HFFc6 (cell line): Measurements from ENCODE around the gene ZNRF1. TPM values are rescaled to one million over a fixed set of nuclear protein-coding genes. Genes with fewer than 3 reads are reported as not detected.

Experiments used
- DNase-seq: peaks from one replicate; pipeline ENCODE4 v3.0.0-alpha.2; 2018
- H3K27ac Mint-ChIP-seq: 2 replicates; pipeline ENCODE4 v1.8.0; 2020; ENCODE audit warnings: mild to moderate bottlenecking, mixed read lengths
- H3K27me3 Mint-ChIP-seq: 2 replicates; pipeline ENCODE4 v1.8.0; 2021; ENCODE audit warnings: mild to moderate bottlenecking, moderate library complexity, mixed read lengths; ENCODE audit not compliant: insufficient read depth
- H3K36me3 Mint-ChIP-seq: 2 replicates; pipeline ENCODE4 v1.8.0; 2021; ENCODE audit warnings: low read depth, mixed read lengths
- H3K4me1 Mint-ChIP-seq: 2 replicates; pipeline ENCODE4 v1.8.0; 2020; ENCODE audit warnings: low read depth, mixed read lengths
- H3K4me3 Mint-ChIP-seq: 2 replicates; pipeline ENCODE4 v1.8.0; 2020; ENCODE audit warnings: mild to moderate bottlenecking, moderate library complexity, mixed read lengths
- H3K9me3 Mint-ChIP-seq: 2 replicates; pipeline ENCODE4 v1.8.0; 2020; ENCODE audit warnings: mild to moderate bottlenecking, mixed read lengths
- total RNA-seq, 6 experiments: library from RNA; stranded (reverse); fragmentation: NEBNext Ultra II Directional; extraction: Animal tissue kit (Norgen Biotek cat#: 25700); gene quantifications; 2 replicates in 1 of 6; 3 replicates in 5 of 6; pipeline ENCODE4 v1.2.3, GENCODE V29; 2021
- TF ChIP-seq, protein P1 (sequence below): fragments of 200-600 bp; sonication (generic); IDR thresholded peaks from 2 replicates; pipeline ENCODE4 v1.5.0; 2021; ENCODE audit warnings: antibody characterized with exemption, mild to moderate bottlenecking

Gene ZNRF1
- total RNA-seq, 6 experiments from 2014 or later: 21.7 to 31.3 (median 28.0) TPM

DNA sequence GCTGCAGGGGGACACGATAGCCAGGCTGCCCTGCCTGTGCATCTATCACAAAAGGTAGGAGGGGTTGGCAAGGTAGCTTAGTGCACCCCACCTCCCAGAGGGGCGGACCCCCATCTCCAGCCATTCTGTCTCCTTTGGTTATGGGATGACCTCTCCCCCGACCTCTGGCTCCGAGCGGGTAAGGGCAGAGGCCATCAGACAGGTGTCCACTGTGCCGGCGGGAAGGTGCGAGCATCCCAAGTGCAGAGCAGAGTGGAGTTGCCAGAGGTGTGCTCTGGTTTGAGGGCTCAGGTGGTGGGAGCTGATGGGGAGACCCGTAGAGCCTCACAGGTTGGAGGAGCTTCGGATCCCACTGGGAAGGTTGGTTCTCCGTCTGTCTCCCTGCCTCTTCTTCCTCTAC, 106.0 kb downstream of the ZNRF1 start:
- TF ChIP-seq, protein P1, sequence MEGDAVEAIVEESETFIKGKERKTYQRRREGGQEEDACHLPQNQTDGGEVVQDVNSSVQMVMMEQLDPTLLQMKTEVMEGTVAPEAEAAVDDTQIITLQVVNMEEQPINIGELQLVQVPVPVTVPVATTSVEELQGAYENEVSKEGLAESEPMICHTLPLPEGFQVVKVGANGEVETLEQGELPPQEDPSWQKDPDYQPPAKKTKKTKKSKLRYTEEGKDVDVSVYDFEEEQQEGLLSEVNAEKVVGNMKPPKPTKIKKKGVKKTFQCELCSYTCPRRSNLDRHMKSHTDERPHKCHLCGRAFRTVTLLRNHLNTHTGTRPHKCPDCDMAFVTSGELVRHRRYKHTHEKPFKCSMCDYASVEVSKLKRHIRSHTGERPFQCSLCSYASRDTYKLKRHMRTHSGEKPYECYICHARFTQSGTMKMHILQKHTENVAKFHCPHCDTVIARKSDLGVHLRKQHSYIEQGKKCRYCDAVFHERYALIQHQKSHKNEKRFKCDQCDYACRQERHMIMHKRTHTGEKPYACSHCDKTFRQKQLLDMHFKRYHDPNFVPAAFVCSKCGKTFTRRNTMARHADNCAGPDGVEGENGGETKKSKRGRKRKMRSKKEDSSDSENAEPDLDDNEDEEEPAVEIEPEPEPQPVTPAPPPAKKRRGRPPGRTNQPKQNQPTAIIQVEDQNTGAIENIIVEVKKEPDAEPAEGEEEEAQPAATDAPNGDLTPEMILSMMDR: no peak
- Mint-ChIP-seq H3K4me1 (peaks cover 32% of the 10 kb centered on the region), H3K4me3 (no peak overlapping the region)

DNA sequence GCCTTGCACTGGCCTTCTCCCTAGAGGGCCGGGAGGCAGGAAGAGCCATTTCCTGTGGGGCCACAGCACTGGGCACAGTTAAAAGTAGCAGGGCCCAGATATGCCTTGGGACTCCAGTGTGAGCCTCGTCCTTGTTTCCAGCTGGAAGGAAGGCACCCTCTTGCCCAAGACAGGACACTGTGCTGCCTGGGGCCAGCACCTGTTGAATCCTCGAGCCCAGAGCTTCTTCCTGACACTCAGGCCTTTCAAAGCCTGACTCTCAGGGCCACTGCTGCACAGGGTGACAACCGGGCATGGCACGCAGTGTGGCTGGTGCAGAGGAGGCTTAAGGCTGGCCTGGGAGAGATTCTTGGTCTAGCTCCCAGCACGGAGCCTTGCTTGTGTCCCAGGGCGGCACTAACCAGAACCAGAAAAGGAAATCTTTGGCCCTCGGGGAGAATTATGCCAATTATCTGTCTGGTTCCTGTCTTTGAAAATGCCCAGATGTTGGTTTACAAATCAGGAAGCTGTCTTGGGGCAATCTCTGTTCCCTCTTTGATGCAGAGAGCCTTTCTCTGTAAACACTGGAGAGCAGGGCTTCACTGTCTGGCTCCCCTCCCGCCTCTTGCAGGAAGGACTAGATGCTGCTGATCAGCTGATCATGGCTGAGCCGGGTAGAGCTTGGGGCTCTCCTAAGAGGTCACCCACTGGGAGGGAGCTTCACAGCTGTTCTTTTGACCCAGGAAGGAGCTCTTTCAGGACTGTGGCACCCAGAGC, 106.7 kb downstream of the ZNRF1 start:
- Mint-ChIP-seq H3K27ac (no peak overlapping the region), H3K36me3 (peaks cover 7% of the 10 kb centered on the region; the same call in 1 of the 2 replicates), H3K27me3 (peaks cover 1% of the 10 kb centered on the region; the same call in 1 of the 2 replicates), H3K4me3 (no peak overlapping the region), H3K9me3 (no peaks in the 10 kb centered on the region), H3K4me1 (peaks cover 38% of the 10 kb centered on the region)
- TF ChIP-seq, protein P1: no peak
- no peak for DNase-seq

More for the DNA sequence above, 106.0 kb downstream of the ZNRF1 start:
- peaks cover 1% of the 10 kb centered on the region for H3K27me3 Mint-ChIP-seq
- DNase-seq: no peak
- no peaks in the 10 kb centered on the region for H3K9me3 Mint-ChIP-seq
- H3K27ac Mint-ChIP-seq: no peak overlapping the region
- H3K36me3 Mint-ChIP-seq: peaks cover 7% of the 10 kb centered on the region; the same call in 1 of the 2 replicates

DNA sequence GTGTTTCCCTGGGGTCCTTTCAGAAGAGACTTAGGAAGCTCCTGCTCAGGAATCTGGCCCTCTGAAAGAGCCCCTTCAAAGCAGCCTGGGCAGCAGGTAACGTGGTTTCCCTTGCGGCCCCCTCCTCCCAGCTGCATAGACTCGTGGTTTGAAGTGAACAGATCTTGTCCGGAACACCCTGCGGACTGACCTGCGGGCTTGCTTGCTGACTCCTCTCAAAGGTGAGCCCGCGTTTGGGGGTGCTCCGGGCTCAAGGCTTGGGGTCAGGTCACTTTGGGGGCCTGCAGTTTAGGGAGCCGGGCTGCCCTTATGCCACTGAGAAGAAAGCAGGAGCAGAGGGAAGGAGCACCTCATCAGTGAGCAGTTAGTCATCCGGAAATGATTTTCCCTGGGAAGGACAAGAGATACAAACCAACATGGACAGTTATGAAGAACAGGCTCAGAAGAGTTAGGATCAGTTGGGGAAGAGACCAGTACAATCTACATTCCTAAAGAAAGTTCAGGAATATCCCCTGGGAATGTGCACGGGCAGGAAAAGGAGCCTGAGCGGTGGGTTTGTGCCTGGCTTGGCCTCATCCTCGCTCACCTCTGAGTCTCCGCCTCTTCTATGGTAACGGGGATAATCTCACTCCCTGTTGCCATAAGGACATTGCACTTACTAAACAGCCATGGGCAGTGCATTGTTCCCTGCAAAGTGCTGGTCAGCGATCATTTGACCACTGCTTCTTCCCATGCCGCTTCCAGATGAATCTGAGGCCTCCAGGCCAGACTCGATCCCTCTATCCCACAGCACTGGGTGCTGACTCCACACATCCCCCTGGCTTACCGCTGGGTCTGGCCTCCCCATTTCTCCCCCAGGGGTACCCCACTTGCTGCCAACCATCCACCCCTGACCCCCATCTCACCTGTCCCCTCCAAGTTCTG, 107.8 kb downstream of the ZNRF1 start:
- no peak for DNase-seq
- Mint-ChIP-seq H3K27ac (no peak overlapping the region), H3K9me3 (no peaks in the 10 kb centered on the region), H3K27me3 (peaks cover 1% of the 10 kb centered on the region), H3K36me3 (peaks cover 7% of the 10 kb centered on the region; the same call in 1 of the 2 replicates), H3K4me1 (peaks cover 50% of the 10 kb centered on the region), H3K4me3 (no peak overlapping the region)
- TF ChIP-seq, protein P1: no peak

DNA sequence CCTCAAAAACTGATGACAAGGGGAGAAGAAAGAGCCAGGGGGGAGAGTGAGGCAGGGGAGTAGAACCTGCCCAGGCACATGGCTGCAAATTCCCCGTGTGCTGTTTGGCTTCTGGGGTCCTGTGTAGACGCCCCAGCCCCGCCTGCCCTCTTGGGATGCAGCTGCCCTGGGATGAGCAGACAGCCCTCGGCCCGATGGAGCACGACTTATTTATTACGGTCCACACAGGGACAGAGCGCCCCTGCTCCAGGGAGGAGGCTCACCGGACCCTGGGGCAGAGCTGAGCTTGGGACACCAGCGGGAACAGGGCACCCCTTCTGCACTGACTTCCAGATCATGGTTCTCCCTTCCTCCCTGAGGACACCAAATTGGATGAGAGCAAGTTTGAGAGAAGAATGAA, 108.7 kb downstream of the ZNRF1 start:
- TF ChIP-seq, protein P1: no peak
- H3K36me3 Mint-ChIP-seq: peaks cover 7% of the 10 kb centered on the region; the same call in 1 of the 2 replicates
- H3K27ac Mint-ChIP-seq: no peak overlapping the region
- no peaks in the 10 kb centered on the region for H3K9me3 Mint-ChIP-seq
- peaks cover 50% of the 10 kb centered on the region for H3K4me1 Mint-ChIP-seq
- H3K27me3 Mint-ChIP-seq: peaks cover 3% of the 10 kb centered on the region
- H3K4me3 Mint-ChIP-seq: no peak overlapping the region
- DNase-seq: no peak

DNA sequence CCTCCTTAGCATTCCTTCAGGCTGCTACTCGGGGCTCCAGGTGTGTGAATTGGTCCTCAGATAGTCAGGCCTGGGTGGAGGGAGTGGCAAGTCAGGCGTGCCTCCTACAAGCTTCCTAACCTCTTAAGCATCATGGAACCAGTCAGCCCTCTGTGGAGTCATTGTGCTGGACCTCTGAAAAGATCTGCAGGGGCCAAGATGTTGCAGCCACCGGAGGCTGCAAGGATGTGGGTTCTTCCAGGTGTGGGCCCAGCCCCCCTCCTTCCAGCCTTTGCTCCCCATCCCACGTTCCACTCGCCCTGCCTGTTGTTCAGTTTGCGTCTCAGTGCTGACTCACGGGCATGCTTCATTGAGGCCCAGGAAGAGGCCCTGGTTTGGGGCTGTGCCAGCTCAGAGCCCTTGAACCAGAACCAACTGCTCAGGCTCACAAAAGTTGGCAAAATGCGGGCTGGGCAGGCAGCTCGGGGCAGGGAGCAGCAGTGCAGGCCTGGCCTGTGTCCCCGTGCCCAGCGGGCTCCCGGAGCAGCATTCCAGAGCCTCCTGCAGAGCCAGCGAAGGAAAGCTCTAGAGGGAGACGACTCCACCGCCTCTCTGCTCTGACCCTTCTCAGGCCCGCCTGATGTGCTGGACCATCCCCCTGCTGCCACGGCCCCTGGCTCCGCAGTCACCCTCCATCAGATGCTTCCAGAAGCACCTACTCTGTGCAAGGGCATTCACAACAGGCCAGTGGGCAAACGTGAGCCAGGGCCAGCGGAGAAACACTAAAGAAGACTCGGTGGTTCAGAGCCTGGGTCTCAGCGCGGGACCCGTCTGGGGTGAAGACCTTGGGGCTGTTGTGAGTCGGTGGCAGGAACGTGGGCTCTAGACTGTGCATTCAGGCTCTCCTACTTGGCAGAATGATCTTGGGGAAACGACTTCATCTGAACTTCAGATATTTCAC, 110.2 kb downstream of the ZNRF1 start:
- Mint-ChIP-seq H3K36me3 (peaks cover 5% of the 10 kb centered on the region; the same call in 1 of the 2 replicates), H3K4me1 (peaks cover 50% of the 10 kb centered on the region), H3K27ac (peak overlapping the region; percentile 93), H3K4me3 (peak overlapping the region; percentile 65), H3K9me3 (no peaks in the 10 kb centered on the region), H3K27me3 (peaks cover 3% of the 10 kb centered on the region)
- peak; percentile 87 for DNase-seq
- TF ChIP-seq, protein P1: no peak
